Small intestine (tissue), 7 donors: ENCODE results near the gene EXOC3. TPM values are rescaled to one million over a fixed set of nuclear protein-coding genes. Genes with fewer than 3 reads are reported as not detected.
A peak's percentile ranks its signal among the peaks of the same experiment; 100 is the strongest.

ENCODE experiments used
- DNase-seq, 2 donors: peaks; one replicate each; pipeline versions ENCODE4 v3.0.0 to v3.0.0-alpha.2; 2013
- FAIRE-seq: peaks from 2 replicates; lab custom pipeline; 2012; peaks lifted over from hg19 to GRCh38; lab: Jason Lieb, UNC
- H3K27ac ChIP-seq, 3 donors: one replicate each; pipeline ENCODE4 v1.5.1; 2013; ENCODE audit warnings: low read length in 2 of 3, mild to moderate bottlenecking in 2 of 3, control low read depth in 1 of 3, inconsistent platforms in 1 of 3, low read depth in 1 of 3, moderate library complexity in 1 of 3
- H3K27me3 ChIP-seq, 3 donors: one replicate each; pipeline ENCODE4 v1.6.1; 2013; ENCODE audit warnings: low read length in 3 of 3, inconsistent platforms in 1 of 3; ENCODE audit not compliant: control insufficient read depth in 3 of 3, insufficient read depth in 3 of 3
- H3K36me3 ChIP-seq, 3 donors: one replicate each; pipeline ENCODE4 v1.6.1; 2013; ENCODE audit warnings: low read length in 3 of 3, inconsistent platforms in 1 of 3, low read depth in 1 of 3, mild to moderate bottlenecking in 1 of 3, moderate library complexity in 1 of 3; ENCODE audit not compliant: control insufficient read depth in 3 of 3, insufficient read depth in 2 of 3
- H3K4me1 ChIP-seq, 3 donors: one replicate each; pipeline ENCODE4 v1.6.1; 2013; ENCODE audit warnings: low read length in 2 of 3, inconsistent platforms in 1 of 3, low read depth in 1 of 3, mild to moderate bottlenecking in 1 of 3, moderate library complexity in 1 of 3; ENCODE audit not compliant: control insufficient read depth in 3 of 3, insufficient read depth in 2 of 3
- H3K4me3 ChIP-seq, 3 donors: one replicate each; pipeline ENCODE4 v1.5.1; 2013; ENCODE audit warnings: low read length in 3 of 3, control low read depth in 1 of 3, inconsistent platforms in 1 of 3, low read depth in 1 of 3, mild to moderate bottlenecking in 1 of 3, moderate library complexity in 1 of 3
- H3K9me3 ChIP-seq, 2 donors: one replicate each; pipeline ENCODE4 v1.6.1; 2013; ENCODE audit warnings: low read depth in 1 of 2, low read length in 1 of 2; ENCODE audit not compliant: control insufficient read depth in 2 of 2, insufficient read depth in 1 of 2
- WGBS, 3 donors: extraction: QIAGEN DNeasy Blood & Tissue Kit; methylation state at CpG; one replicate each; pipeline ENCODE4 v1.1.7; 2013; 5-methylcytosine and 5-hydroxymethylcytosine counted together
- polyA plus RNA-seq, 4 donors: library from polyadenylated mRNA; stranded (reverse) in 3 of 4; unstranded in 1 of 4; fragments of 200-250 nt in 3 of 4; fragments of 120-200 nt in 1 of 4; gene quantifications; one replicate each; pipeline versions ENCODE4 v1.2.1 to v1.2.3, GENCODE V29; 2013
- donor health status: healthy with polysubstance abuse.
- donor health status: control.
- donor health status: control.
- donor health status: Bipolar disorder and iron deficiency.
- donor health status: healthy.

Gene EXOC3
- polyA plus RNA-seq, 4 donors = 47.2 to 85.7 (median 64.4) TPM

DNA sequence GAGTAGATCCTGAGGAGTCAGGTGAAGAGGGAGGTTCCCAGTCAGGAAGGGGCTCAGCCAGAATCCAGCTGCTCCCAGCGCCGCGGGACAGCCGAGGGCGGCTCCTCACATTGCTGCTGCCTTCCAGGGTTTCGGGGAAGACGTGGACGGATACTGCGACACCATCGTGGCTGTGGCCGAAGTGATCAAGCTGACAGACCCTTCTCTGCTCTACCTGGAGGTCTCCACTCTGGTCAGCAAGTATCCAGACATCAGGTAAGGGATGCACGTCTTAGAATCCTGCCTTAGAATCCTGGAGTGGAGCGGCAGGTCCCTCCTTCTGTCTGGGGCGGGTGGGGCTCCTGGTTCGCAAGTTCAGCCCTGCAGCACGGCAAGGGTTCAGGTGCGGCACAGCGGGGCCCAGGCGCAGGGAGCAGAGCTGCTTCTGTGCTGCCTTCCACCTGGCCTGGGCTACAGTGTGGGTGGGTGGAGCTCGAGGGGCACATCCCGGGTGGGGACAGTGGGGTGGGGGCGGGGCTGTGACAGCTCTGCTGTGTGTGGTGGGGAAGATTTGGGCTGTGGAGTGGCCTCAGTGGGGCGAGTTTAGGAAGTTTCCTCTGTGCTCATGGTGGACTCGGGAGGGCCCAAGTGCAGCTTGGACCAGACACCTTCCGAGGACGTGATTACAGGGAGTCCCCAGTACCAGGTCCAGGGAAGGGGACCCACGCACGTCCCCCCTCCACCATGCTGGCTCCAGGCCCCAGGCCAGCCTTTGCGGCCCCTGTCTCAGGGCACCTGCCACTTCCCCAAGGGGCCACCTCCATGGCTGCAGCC lies 22.8 kb downstream of the EXOC3 start:
- DNase-seq = no peak
- Histone ChIP-seq H3K4me1 (no peaks in the 10 kb centered on the region), H3K4me3 (no peak overlapping the region), H3K27ac (no peak overlapping the region), H3K36me3 (peaks cover 7 to 72% (median 13%) of the 10 kb centered on the region in 3 donors), H3K27me3 (no peaks in the 10 kb centered on the region), H3K9me3 (no peaks in the 10 kb centered on the region)
- FAIRE-seq = no peak
- WGBS, 3 donors = 88 to 92% (median 89%) methylated on average over 27 to 29 of the region's 29 CpGs

DNA sequence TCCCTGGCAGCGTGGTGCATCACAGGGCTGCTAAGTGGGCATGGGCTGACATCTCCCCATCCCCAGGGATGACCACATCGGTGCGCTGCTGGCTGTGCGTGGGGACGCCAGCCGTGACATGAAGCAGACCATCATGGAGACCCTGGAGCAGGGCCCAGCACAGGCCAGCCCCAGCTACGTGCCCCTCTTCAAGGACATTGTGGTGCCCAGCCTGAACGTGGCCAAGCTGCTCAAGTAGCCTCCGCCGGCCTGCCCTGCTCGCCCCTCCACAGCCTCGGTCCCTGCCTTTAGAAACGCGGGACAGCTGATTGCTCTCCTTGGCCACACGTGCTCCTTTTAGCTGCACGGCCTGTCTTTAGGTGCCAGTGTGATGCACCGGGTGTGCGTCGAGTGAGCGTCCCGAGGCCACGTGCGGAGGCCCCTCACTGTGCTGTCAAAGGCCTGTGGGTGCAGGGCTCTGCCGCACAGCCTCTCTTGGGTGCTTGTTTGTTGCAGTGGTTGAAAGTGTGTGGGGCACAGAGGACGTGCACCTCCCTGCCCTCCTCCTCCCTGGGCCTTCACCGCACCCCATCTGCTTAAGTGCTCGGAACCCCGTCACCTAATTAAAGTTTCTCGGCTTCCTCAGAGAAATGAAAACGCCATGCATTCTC lies 23.8 kb downstream of the EXOC3 start:
- FAIRE-seq (no peak), DNase-seq (no peak)
- Histone ChIP-seq H3K27me3 (no peaks in the 10 kb centered on the region), H3K27ac (no peak overlapping the region), H3K4me3 (no peak overlapping the region), H3K4me1 (peaks cover 0 to 5% (median 0%) of the 10 kb centered on the region in 3 donors), H3K36me3 (peaks cover 7 to 77% (median 13%) of the 10 kb centered on the region in 3 donors), H3K9me3 (no peaks in the 10 kb centered on the region)
- 94 to 96% (median 95%) methylated on average over 30 of the region's 30 CpGs for WGBS, 3 donors

DNA sequence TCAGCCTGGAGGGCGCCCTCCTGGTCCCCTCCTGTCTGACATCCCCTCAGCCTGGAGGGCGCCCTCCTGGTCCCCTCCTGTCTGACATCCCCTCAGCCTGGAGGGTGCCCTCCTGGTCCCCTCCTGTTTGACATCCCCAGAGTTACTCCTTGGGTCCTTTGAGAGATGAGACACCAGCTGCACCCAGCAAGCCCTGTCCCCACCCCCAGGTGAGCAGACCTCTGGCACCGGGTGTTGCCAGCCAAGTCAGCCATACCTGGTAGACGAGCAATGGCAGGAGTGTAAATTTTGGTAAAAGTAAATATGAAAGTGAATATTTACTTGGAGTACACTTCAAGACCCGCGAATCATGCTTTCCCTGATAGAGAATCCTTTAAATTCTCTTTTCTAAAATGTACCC lies 25.4 kb downstream of the EXOC3 start:
- WGBS, 3 donors = 83 to 93% (median 92%) methylated on average over 5 of the region's 6 CpGs
- Histone ChIP-seq H3K4me3 (no peak overlapping the region), H3K36me3 (peaks cover 2 to 70% (median 3%) of the 10 kb centered on the region in 3 donors), H3K27me3 (no peaks in the 10 kb centered on the region), H3K4me1 (peaks cover 0 to 11% (median 0%) of the 10 kb centered on the region in 3 donors), H3K9me3 (no peaks in the 10 kb centered on the region), H3K27ac (no peak overlapping the region)
- DNase-seq (no peak), FAIRE-seq (no peak)

DNA sequence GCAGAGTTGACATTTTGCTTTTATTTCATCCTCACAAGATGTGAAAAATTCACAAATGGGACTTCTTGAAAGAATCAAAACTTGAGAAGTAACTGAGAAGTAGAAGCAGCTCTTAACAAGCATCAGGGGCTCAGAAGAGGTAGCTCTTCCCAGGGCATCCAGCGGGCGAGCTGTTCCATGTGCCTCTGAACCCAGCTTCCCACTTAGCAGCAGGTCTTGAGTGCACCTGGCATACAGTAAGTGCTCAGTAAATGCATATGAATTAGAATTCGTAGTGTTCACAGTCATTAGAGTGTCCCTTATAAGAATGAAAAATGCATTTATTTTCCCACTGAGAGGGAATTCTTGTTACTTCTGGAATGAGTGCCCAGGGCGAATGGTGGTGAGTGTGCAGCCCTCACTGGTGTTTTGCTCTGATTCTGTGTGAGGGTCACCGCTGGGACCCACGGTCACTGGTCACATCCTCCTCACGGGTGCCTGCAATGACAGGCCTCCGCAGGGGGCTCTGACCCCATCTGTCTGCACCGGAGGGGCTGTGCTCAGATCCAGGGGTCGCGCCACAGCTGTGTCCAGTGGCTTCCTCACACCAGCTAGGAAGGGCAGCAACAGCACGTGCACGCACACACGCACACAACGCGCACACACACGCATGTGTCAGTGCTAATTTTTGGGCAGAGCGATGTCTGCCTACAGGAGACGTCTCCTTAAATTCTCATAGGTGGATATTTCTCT lies 26.9 kb downstream of the EXOC3 start:
- FAIRE-seq = no peak
- Histone ChIP-seq H3K4me1 (peaks cover 0 to 14% (median under 1%) of the 10 kb centered on the region in 3 donors), H3K27me3 (peaks cover 0 to 3% (median under 1%) of the 10 kb centered on the region in 3 donors), H3K36me3 (peaks cover 2 to 62% (median 2%) of the 10 kb centered on the region in 3 donors), H3K27ac (no peak overlapping the region), H3K9me3 (no peaks in the 10 kb centered on the region), H3K4me3 (no peak overlapping the region)
- no peak for DNase-seq
- 90 to 92% (median 92%) methylated on average over 19 of the region's 19 CpGs for WGBS, 3 donors

DNA sequence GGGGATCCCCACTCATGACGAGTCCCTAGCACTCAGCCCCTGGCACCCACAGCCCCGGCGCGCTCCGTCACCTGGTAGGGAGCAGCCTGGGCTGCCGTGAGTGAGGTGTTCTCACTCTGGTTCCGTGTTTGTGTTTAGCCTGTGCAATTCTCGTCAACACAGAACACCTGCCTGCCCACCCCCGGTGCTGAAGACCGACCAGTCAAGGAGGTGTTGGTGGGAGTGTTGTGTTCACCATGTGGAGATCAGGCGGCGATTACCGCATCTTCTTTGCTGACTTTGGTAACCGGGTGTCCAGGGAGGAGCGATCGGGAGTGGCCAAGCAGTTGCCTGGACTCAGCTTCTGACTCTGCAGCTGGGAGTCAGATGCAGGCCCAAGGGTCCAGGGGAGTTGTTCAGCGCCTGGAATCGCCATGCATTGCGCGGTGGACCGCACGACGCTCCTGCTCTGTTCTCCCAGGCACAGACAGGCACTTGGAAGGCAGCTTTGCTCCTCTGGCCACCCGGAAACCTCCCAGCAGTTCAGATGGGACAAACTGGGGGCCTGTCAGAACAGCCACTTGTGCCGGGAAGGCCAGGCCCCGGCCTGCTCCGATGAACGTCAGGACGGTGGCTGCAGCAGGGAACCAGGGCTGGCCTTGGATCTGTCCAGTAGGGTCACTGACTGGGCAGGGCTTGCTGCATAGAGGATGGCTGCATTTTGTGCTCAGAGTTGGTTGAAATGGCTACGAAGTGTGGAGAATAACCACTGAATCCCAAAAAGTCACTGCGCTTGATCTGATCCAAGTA lies 28.2 kb downstream of the EXOC3 start:
- peaks cover 0 to 26% (median 3%) of the 10 kb centered on the region in 3 donors for H3K4me1 ChIP-seq
- 71 to 88% (median 78%) methylated on average over 31 of the region's 31 CpGs for WGBS, 3 donors
- H3K36me3 ChIP-seq = peaks cover 2 to 62% (median 2%) of the 10 kb centered on the region in 3 donors
- H3K27me3 ChIP-seq = peaks cover 0 to 6% (median 3%) of the 10 kb centered on the region in 3 donors
- no peak overlapping the region for H3K4me3 ChIP-seq
- DNase-seq (no peak), FAIRE-seq (no peak)
- H3K27ac ChIP-seq = no peak overlapping the region
- H3K9me3 ChIP-seq = no peaks in the 10 kb centered on the region

DNA sequence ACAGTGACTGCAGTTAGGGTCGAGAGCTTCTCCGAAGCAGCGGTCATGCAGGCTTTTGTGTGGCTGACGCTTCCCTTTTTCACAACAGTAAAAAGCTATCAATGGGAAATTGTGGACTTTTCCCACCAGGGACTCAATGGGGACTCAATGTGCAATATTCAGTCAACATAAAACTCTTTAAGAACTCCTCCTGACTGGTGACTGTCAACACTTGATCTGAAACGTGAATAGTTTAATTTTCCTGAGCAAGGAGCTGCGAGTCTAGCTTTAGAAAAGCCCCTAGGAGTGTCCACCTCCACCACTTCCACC lies 28.7 kb downstream of the EXOC3 start:
- H3K9me3 ChIP-seq = no peaks in the 10 kb centered on the region
- 67 to 75% (median 67%) methylated on average over 6 of the region's 6 CpGs for WGBS, 3 donors
- DNase-seq (no peak), FAIRE-seq (no peak)
- peaks cover 0 to 32% (median 3%) of the 10 kb centered on the region in 3 donors for H3K4me1 ChIP-seq
- peak overlapping the region in 1 of 3 donors; percentile 60 for H3K4me3 ChIP-seq
- peaks cover 0 to 6% (median 3%) of the 10 kb centered on the region in 3 donors for H3K27me3 ChIP-seq
- H3K27ac ChIP-seq = no peak overlapping the region
- peaks cover 2 to 62% (median 2%) of the 10 kb centered on the region in 3 donors for H3K36me3 ChIP-seq

DNA sequence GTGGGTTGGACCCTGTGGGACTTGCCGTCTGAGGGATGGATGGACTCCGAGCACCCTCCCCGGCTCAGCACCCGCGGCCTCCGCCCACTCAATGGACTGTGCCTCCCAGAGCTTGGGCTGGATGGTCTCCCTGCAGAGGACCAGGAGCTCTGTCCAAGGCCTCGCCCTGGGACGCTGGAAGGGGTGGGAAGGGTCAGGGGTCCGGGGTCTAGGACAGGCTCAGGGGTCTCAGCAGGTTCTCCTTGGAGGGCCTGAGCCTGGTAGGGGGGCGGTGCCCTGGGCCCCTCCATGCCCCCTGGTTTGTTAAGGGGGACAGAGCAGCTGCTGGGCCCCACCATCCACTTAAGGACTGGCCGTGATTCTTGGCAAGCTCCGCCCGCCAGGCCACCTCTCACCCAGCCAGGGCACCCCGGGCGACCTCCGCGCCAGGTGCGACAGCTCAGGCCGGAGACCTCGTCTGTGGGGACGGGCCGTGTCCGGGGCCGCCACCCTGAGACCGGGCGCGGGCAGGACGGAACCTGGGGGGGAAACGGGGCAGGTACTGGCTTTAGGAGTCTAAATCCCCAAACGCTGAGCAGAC lies 29.2 kb downstream of the EXOC3 start:
- peaks cover 2 to 62% (median 2%) of the 10 kb centered on the region in 3 donors for H3K36me3 ChIP-seq
- H3K4me3 ChIP-seq = peak overlapping the region; percentile 60 to 71 (median 65)
- H3K9me3 ChIP-seq = no peaks in the 10 kb centered on the region
- H3K4me1 ChIP-seq = peaks cover 0 to 34% (median 3%) of the 10 kb centered on the region in 3 donors
- DNase-seq (peak; percentile 24 to 41), FAIRE-seq (no peak)
- peak overlapping the region in 2 of 3 donors; percentile 51 to 75 for H3K27ac ChIP-seq
- 3 to 9% (median 7%) methylated on average over 28 to 30 of the region's 30 CpGs for WGBS, 3 donors
- H3K27me3 ChIP-seq = peaks cover 0 to 7% (median 3%) of the 10 kb centered on the region in 3 donors
